Gastroesophageal sphincter (tissue), 3 donors: ENCODE measurements around the gene OPTC.

ENCODE experiments used
- CTCF ChIP-seq, 4 experiments: fragments of 200-600 bp in 2 of 4; fragments of 450-650 bp in 2 of 4; sonication (generic) in 1 of 4; IDR thresholded peaks; one replicate each; pipeline ENCODE4 v1.5.1; 2017 to 2019; ENCODE audit warnings: antibody characterized with exemption in 4 of 4, mild to moderate bottlenecking in 2 of 4, moderate library complexity in 2 of 4
- POLR2A ChIP-seq, 2 donors: fragments of 450-650 bp; IDR thresholded peaks; one replicate each; pipeline ENCODE4 v1.6.1; 2017; ENCODE audit warnings: antibody characterized with exemption in 2 of 2, mild to moderate bottlenecking in 2 of 2, moderate library complexity in 1 of 2
- POLR2AphosphoS5 ChIP-seq: sonication (generic); formaldehyde crosslinking; IDR thresholded peaks from one replicate; pipeline ENCODE4 v1.6.1; 2017; ENCODE audit warnings: antibody characterized with exemption

- TF ChIP-seq CTCF (IDR thresholded peaks at IDR 0.05) (peak in 3 of 4 experiments; percentile 6 to 23 (median 11)), POLR2A (IDR thresholded peaks at IDR 0.05) (peak; percentile 73 to 87), POLR2AphosphoS5 (peak; percentile 95)
These were observed 18.7 kb upstream of the OPTC start, which contains the start of gene PRELP for GRCh38 chr1:203475012-203475981.
